Measurements from ENCODE around the gene IPO11. TPM values are rescaled to one million over a fixed set of nuclear protein-coding genes. Genes with fewer than 3 reads are reported as not detected.

IPO11 gene
- total and polyA plus RNA-seq, 2 donors: 12.2 to 18.5 TPM

- H3K9me3 ChIP-seq (ENCODE audit: control insufficient read depth in 2 of 2, insufficient read depth in 1 of 2, low read length in 1 of 2): no peaks in the 10 kb centered on the region
Observed at GRCh38 chr5:62642468-62642867, 229.9 kb downstream of the IPO11 start.

GRCh38 chr5:62643556-62644451 is 231.2 kb downstream of the IPO11 start:
- 96% methylated on average over 17 of the region's 17 CpGs for WGBS
- no peaks in the 10 kb centered on the region for H3K36me3 ChIP-seq (ENCODE audit: control insufficient read depth in 2 of 2, insufficient read depth in 2 of 2, low read length in 1 of 2)
- H3K4me1 ChIP-seq (ENCODE audit: control insufficient read depth in 2 of 2, insufficient read depth in 2 of 2, low read length in 2 of 2): peaks cover 0 to 20% of the 10 kb centered on the region in 2 donors
- no peak overlapping the region for H3K27ac ChIP-seq (ENCODE audit: low read depth in 1 of 2, low read length in 1 of 2)
- H3K9me3 ChIP-seq (ENCODE audit: control insufficient read depth in 2 of 2, insufficient read depth in 1 of 2, low read length in 1 of 2): no peaks in the 10 kb centered on the region
- DNase-seq (ENCODE audit: low read depth in 6 of 9, low spot score in 9 of 9): no peak
- no peaks in the 10 kb centered on the region for H3K27me3 ChIP-seq (ENCODE audit: control insufficient read depth in 2 of 2, insufficient read depth in 1 of 2, low read length in 1 of 2)
- no peak overlapping the region for H3K4me3 ChIP-seq (ENCODE audit: low read length in 2 of 2)

More at GRCh38 chr5:62642468-62642867, 229.9 kb downstream of the IPO11 start:
- Histone ChIP-seq H3K4me1 (ENCODE audit: control insufficient read depth in 2 of 2, insufficient read depth in 2 of 2, low read length in 2 of 2) (peaks cover 0 to 9% of the 10 kb centered on the region in 2 donors), H3K27me3 (ENCODE audit: control insufficient read depth in 2 of 2, insufficient read depth in 1 of 2, low read length in 1 of 2) (no peaks in the 10 kb centered on the region), H3K4me3 (ENCODE audit: low read length in 2 of 2) (no peak overlapping the region), H3K27ac (ENCODE audit: low read depth in 1 of 2, low read length in 1 of 2) (no peak overlapping the region), H3K36me3 (ENCODE audit: control insufficient read depth in 2 of 2, insufficient read depth in 2 of 2, low read length in 1 of 2) (no peaks in the 10 kb centered on the region)
- WGBS: 97% methylated on average over 6 of the region's 6 CpGs
- no peak for DNase-seq (ENCODE audit: low read depth in 6 of 9, low spot score in 9 of 9)

GRCh38 chr5:62645223-62645622 is 232.7 kb downstream of the IPO11 start:
- no peak for DNase-seq (ENCODE audit: low read depth in 6 of 9, low spot score in 9 of 9)
- 98% methylated on average over 3 of the region's 3 CpGs for WGBS
- H3K9me3 ChIP-seq (ENCODE audit: control insufficient read depth in 2 of 2, insufficient read depth in 1 of 2, low read length in 1 of 2): no peaks in the 10 kb centered on the region
- H3K36me3 ChIP-seq (ENCODE audit: control insufficient read depth in 2 of 2, insufficient read depth in 2 of 2, low read length in 1 of 2): no peaks in the 10 kb centered on the region
- no peak overlapping the region for H3K27ac ChIP-seq (ENCODE audit: low read depth in 1 of 2, low read length in 1 of 2)
- H3K27me3 ChIP-seq (ENCODE audit: control insufficient read depth in 2 of 2, insufficient read depth in 1 of 2, low read length in 1 of 2): no peaks in the 10 kb centered on the region
- H3K4me3 ChIP-seq (ENCODE audit: low read length in 2 of 2): no peak overlapping the region
- peaks cover 8 to 33% of the 10 kb centered on the region in 2 donors for H3K4me1 ChIP-seq (ENCODE audit: control insufficient read depth in 2 of 2, insufficient read depth in 2 of 2, low read length in 2 of 2)

- DNase-seq (ENCODE audit: low read depth in 6 of 9, low spot score in 9 of 9): peak in 2 of 9 donors; percentile 22 to 28
- Histone ChIP-seq H3K4me1 (ENCODE audit: control insufficient read depth in 2 of 2, insufficient read depth in 2 of 2, low read length in 2 of 2) (peaks cover 8 to 35% of the 10 kb centered on the region in 2 donors), H3K36me3 (ENCODE audit: control insufficient read depth in 2 of 2, insufficient read depth in 2 of 2, low read length in 1 of 2) (no peaks in the 10 kb centered on the region), H3K27ac (ENCODE audit: low read depth in 1 of 2, low read length in 1 of 2) (no peak overlapping the region), H3K4me3 (ENCODE audit: low read length in 2 of 2) (no peak overlapping the region), H3K9me3 (ENCODE audit: control insufficient read depth in 2 of 2, insufficient read depth in 1 of 2, low read length in 1 of 2) (no peaks in the 10 kb centered on the region), H3K27me3 (ENCODE audit: control insufficient read depth in 2 of 2, insufficient read depth in 1 of 2, low read length in 1 of 2) (no peaks in the 10 kb centered on the region)
Observed at GRCh38 chr5:62647241-62647640, 234.7 kb downstream of the IPO11 start.

- Histone ChIP-seq H3K36me3 (ENCODE audit: control insufficient read depth in 2 of 2, insufficient read depth in 2 of 2, low read length in 1 of 2) (no peaks in the 10 kb centered on the region), H3K27me3 (ENCODE audit: control insufficient read depth in 2 of 2, insufficient read depth in 1 of 2, low read length in 1 of 2) (no peaks in the 10 kb centered on the region), H3K9me3 (ENCODE audit: control insufficient read depth in 2 of 2, insufficient read depth in 1 of 2, low read length in 1 of 2) (no peaks in the 10 kb centered on the region), H3K4me3 (ENCODE audit: low read length in 2 of 2) (no peak overlapping the region), H3K4me1 (ENCODE audit: control insufficient read depth in 2 of 2, insufficient read depth in 2 of 2, low read length in 2 of 2) (peaks cover 8 to 41% of the 10 kb centered on the region in 2 donors), H3K27ac (ENCODE audit: low read depth in 1 of 2, low read length in 1 of 2) (peak overlapping the region in 1 of 2 donors; percentile 8)
- no peak for DNase-seq (ENCODE audit: low read depth in 6 of 9, low spot score in 9 of 9)
- WGBS: over 99% methylated on average over 4 of the region's 4 CpGs
Observed at GRCh38 chr5:62649025-62649424, 236.5 kb downstream of the IPO11 start.

DNA sequence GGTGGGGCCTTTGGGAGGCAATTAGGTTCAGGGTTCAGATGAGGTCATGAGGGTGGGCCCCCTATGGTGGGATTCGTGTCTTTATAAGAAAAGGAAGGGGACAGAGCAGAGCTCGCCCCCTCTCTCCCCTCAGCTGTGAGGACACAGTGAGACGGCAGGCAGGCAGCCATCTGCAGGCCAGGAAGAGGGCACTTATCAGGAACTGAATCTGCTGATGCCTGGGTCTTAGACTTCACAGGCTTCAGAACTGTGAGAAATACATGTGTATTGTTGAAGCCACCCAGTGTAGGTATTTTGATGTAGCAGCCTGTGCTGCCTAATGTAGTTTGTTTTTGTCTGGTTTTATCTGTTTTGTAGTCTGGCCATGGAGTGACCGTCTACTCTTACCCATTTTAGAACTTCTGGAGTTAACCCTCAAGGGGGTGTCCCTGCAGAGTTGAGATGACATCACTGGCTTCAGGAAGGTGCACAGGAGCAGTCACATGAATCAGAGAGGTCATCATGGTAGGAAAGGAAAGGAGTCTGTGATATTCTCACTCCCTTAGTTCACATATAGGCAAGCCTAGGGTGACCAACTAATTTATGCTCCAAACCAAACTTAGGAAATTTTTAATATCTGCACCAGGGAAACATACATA is 237.0 kb downstream of the IPO11 start:
- H3K4me1 ChIP-seq (ENCODE audit: control insufficient read depth in 2 of 2, insufficient read depth in 2 of 2, low read length in 2 of 2): peaks cover 8 to 41% of the 10 kb centered on the region in 2 donors
- H3K36me3 ChIP-seq (ENCODE audit: control insufficient read depth in 2 of 2, insufficient read depth in 2 of 2, low read length in 1 of 2): no peaks in the 10 kb centered on the region
- H3K9me3 ChIP-seq (ENCODE audit: control insufficient read depth in 2 of 2, insufficient read depth in 1 of 2, low read length in 1 of 2): no peaks in the 10 kb centered on the region
- H3K27ac ChIP-seq (ENCODE audit: low read depth in 1 of 2, low read length in 1 of 2): peak overlapping the region in 1 of 2 donors; percentile 18
- peak in 6 of 9 donors; percentile 9 to 55 (median 22) for DNase-seq (ENCODE audit: low read depth in 6 of 9, low spot score in 9 of 9)
- no peak overlapping the region for H3K4me3 ChIP-seq (ENCODE audit: low read length in 2 of 2)
- WGBS: 49% methylated on average over 4 of the region's 4 CpGs
- no peaks in the 10 kb centered on the region for H3K27me3 ChIP-seq (ENCODE audit: control insufficient read depth in 2 of 2, insufficient read depth in 1 of 2, low read length in 1 of 2)

DNA sequence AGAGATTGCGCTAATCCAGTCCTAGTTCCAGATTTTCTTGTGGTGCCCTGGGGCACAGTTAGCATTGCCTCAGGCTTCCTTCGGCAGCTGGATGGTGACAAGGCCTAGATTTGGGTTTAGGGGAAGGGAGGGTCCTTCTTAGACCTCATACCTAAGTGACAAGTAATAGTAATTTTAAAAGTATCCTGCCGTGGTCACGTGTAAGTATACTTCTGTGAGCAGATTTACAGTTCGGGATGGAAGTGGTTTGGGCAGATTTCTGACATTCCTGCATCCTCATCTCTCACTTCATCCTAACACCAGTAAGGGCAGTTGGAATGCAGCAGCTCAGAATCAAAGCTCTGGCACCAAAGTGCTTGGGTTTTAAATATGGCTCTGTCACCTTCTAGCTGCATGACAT is 237.6 kb downstream of the IPO11 start:
- Histone ChIP-seq H3K36me3 (ENCODE audit: control insufficient read depth in 2 of 2, insufficient read depth in 2 of 2, low read length in 1 of 2) (no peaks in the 10 kb centered on the region), H3K27ac (ENCODE audit: low read depth in 1 of 2, low read length in 1 of 2) (no peak overlapping the region), H3K4me1 (ENCODE audit: control insufficient read depth in 2 of 2, insufficient read depth in 2 of 2, low read length in 2 of 2) (peaks cover 8 to 41% of the 10 kb centered on the region in 2 donors), H3K9me3 (ENCODE audit: control insufficient read depth in 2 of 2, insufficient read depth in 1 of 2, low read length in 1 of 2) (no peaks in the 10 kb centered on the region), H3K4me3 (ENCODE audit: low read length in 2 of 2) (no peak overlapping the region), H3K27me3 (ENCODE audit: control insufficient read depth in 2 of 2, insufficient read depth in 1 of 2, low read length in 1 of 2) (no peaks in the 10 kb centered on the region)
- 92% methylated on average over 5 of the region's 5 CpGs for WGBS
- no peak for DNase-seq (ENCODE audit: low read depth in 6 of 9, low spot score in 9 of 9)

GRCh38 chr5:62652225-62652624 is 239.7 kb downstream of the IPO11 start:
- no peak for DNase-seq (ENCODE audit: low read depth in 6 of 9, low spot score in 9 of 9)
- no peak overlapping the region for H3K27ac ChIP-seq (ENCODE audit: low read depth in 1 of 2, low read length in 1 of 2)
- H3K27me3 ChIP-seq (ENCODE audit: control insufficient read depth in 2 of 2, insufficient read depth in 1 of 2, low read length in 1 of 2): no peaks in the 10 kb centered on the region
- H3K9me3 ChIP-seq (ENCODE audit: control insufficient read depth in 2 of 2, insufficient read depth in 1 of 2, low read length in 1 of 2): peaks cover 0 to 7% of the 10 kb centered on the region in 2 donors
- H3K4me3 ChIP-seq (ENCODE audit: low read length in 2 of 2): no peak overlapping the region
- H3K36me3 ChIP-seq (ENCODE audit: control insufficient read depth in 2 of 2, insufficient read depth in 2 of 2, low read length in 1 of 2): no peaks in the 10 kb centered on the region
- H3K4me1 ChIP-seq (ENCODE audit: control insufficient read depth in 2 of 2, insufficient read depth in 2 of 2, low read length in 2 of 2): peaks cover 8 to 35% of the 10 kb centered on the region in 2 donors
- 84% methylated on average over 5 of the region's 5 CpGs for WGBS
